GM19023 (cell line): ENCODE data around the gene LRRC56.
A peak's percentile ranks its signal among the peaks of the same experiment; 100 is the strongest.
"Not testable (repeated sequence)": the region's sequence is repeated elsewhere in the genome, so short reads cannot be mapped to it uniquely, and the experiment has no call there.

Experiments
- ATAC-seq: cut with Tn5 transposase; IDR thresholded peaks from one replicate; pipeline ENCODE4 v1.9.1; 2021; ENCODE audit warnings: mild to moderate bottlenecking, moderate library complexity; ENCODE audit not compliant: unreplicated experiment

Gene LRRC56

GRCh38 chr11:573146-573759 is 35.9 kb downstream of the LRRC56 start:
- no peak for ATAC-seq

- not testable (repeated sequence) for ATAC-seq
These were observed 36.8 kb downstream of the LRRC56 start for GRCh38 chr11:574031-574570.

GRCh38 chr11:574632-575312 is 37.4 kb downstream of the LRRC56 start:
- no peak for ATAC-seq

- ATAC-seq, result peak; percentile 33
These were observed 38.1 kb downstream of the LRRC56 start for GRCh38 chr11:575313-575995.

- peak; percentile 86 for ATAC-seq
These were observed 38.9 kb downstream of the LRRC56 start, which contains the start of gene PHRF1 for GRCh38 chr11:575996-576768. PHRF1 (plus strand) TSS chr11:576470; CDS start chr11:581513, 5,043 bp downstream.

- ATAC-seq, result no peak
These were observed 39.7 kb downstream of the LRRC56 start for GRCh38 chr11:576811-577610.

- no peak for ATAC-seq
These were observed 40.2 kb downstream of the LRRC56 start for GRCh38 chr11:577611-577894.

- ATAC-seq, result no peak
These were observed 41.1 kb downstream of the LRRC56 start for GRCh38 chr11:578276-579035.

- no peak for ATAC-seq
These were observed 42.7 kb downstream of the LRRC56 start for GRCh38 chr11:579830-580601.

GRCh38 chr11:581342-581741 is 44.0 kb downstream of the LRRC56 start:
- no peak for ATAC-seq

GRCh38 chr11:581752-582151 is 44.4 kb downstream of the LRRC56 start:
- no peak for ATAC-seq

GRCh38 chr11:584287-584686 is 47.0 kb downstream of the LRRC56 start:
- no peak for ATAC-seq

- ATAC-seq, result no peak
These were observed 49.3 kb downstream of the LRRC56 start for GRCh38 chr11:586376-587316.

GRCh38 chr11:587546-587945 is 50.2 kb downstream of the LRRC56 start:
- no peak for ATAC-seq

GRCh38 chr11:587978-588380 is 50.7 kb downstream of the LRRC56 start:
- ATAC-seq, result no peak

GRCh38 chr11:589798-590197 is 52.5 kb downstream of the LRRC56 start:
- ATAC-seq, result no peak

GRCh38 chr11:590997-591396 is 53.7 kb downstream of the LRRC56 start:
- no peak for ATAC-seq

- ATAC-seq, result no peak
These were observed 55.2 kb downstream of the LRRC56 start for GRCh38 chr11:592501-592900.
